HG03558 (cell line): ENCODE data around the gene LMO1.

Experiments
- ATAC-seq: cut with Tn5 transposase; IDR thresholded peaks from one replicate; pipeline ENCODE4 v1.9.1; 2021; ENCODE audit warnings: moderate number of reproducible peaks; ENCODE audit not compliant: unreplicated experiment; ENCODE audit errors: extremely low read depth

LMO1 gene

DNA sequence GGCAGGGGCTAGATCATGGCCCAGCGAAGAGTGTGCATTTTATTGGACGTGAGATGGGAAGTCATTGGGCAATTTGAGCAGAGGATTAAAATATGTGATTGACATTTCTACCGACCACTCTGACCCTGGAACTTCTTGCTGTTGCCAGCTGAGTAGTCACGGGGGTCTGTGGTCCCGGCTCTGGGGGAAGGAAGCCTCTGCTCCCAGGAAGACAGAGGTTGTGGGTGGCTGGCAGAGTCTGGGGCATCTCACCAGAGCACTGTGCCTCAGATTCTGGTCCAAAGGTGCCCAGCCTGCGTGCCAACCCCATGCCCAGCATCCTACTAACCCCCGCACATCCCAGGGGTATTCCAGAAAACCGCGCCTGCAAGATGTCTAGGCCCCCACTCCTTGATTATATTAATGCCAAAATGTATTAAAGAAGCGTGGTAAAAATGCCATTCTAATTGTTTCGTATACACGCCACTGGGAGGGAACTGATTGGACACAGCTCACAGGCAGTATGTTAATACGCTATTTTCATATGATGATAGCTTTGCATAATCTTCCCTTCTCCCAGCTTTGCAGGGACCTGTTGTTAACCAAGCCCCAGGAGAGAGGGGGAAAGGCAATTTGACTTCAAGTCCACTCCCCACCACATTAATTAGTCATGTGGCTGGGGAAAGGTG is 25.3 kb upstream of the LMO1 start:
- no peak for ATAC-seq

DNA sequence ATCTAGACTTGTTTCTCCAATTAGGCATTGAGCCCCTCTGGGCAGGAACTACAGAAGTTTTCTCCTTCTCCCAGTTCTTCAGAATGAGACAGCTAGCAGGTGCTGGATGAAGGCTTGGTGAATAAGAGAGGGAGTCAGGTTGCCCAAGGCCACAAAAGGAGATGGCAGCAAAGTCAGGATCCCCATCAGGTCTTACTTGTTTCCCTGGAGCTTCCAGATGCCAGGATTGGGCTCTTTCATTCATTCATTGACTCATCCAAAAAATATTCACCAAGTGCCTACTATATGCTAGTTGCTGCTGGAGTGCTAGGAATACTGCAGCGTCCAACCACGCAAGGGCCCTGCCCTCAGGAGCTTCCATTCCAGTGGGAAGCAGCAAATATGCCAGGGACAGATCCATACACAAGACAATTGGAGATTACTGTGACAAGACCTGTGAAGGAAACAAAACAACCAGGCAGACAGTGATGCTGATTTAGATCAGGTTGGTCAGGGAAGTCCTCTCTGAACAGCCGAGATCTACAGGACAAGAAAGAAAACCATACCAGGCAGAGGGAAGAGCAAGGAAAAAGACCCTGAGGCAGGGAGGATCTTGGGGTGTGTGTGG is 24.6 kb upstream of the LMO1 start:
- ATAC-seq, result no peak

DNA sequence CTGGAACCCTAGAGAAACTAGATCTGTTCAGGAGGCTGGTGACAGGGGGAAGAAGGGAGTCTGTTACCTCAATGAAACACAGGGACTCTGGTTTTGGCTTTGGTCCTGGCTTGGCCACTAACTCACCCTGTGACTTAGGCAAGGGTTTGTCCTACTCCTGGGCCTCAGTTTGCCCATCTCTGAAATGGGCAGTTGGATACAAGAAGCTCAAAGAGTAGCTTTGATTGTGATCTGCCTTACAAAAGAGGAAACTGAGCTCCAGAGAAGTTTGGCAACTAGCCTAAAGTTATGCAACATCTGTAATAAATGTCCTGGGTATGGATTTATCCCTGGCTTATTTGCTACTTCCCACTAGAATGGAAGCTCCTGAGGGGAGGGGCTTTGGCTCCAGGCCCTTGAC is 24.0 kb upstream of the LMO1 start:
- no peak for ATAC-seq

GRCh38 chr11:8287297-8287696 is 23.6 kb upstream of the LMO1 start:
- no peak for ATAC-seq

DNA sequence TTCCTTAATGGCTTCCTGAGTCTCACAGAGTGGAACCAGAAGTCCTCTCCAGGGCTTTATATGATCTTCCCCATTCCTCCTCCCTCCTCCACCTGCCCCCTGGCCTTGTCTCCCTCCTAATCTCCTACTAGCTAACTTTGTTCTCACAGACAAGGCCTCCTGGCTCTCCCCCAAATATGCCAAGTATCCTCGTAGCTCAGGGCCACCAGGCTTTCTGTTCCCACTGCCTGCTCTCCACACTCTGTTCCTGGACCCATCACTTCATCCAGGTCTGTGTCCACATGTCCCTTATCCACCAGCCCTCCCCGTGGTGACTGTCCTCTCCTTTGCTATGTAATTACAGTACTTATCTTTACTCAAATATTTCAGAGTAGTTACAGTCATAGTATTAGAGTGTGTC is 23.2 kb upstream of the LMO1 start:
- no peak for ATAC-seq

DNA sequence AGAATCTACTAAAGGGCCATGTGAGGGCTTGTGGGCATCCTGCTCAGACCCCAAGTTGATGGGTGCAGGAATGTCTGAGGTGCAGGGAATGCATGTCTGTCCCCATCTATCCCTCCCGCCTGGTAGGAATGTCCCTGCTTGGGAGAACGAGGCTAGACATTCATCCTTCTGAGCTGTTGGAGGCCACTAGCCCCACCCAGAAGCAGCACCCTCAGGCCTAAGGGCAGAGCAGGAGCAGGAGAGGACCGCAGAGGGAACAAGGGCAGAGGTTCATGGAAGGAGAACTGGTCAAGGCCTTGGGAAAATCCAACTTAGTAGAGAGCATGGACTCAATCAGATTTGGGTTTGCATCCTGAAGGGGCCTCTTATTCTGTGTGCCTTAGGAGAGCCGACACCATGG is 22.1 kb upstream of the LMO1 start:
- ATAC-seq, result no peak

- no peak for ATAC-seq
Measured at GRCh38 chr11:8285228-8285627, 21.6 kb upstream of the LMO1 start.

DNA sequence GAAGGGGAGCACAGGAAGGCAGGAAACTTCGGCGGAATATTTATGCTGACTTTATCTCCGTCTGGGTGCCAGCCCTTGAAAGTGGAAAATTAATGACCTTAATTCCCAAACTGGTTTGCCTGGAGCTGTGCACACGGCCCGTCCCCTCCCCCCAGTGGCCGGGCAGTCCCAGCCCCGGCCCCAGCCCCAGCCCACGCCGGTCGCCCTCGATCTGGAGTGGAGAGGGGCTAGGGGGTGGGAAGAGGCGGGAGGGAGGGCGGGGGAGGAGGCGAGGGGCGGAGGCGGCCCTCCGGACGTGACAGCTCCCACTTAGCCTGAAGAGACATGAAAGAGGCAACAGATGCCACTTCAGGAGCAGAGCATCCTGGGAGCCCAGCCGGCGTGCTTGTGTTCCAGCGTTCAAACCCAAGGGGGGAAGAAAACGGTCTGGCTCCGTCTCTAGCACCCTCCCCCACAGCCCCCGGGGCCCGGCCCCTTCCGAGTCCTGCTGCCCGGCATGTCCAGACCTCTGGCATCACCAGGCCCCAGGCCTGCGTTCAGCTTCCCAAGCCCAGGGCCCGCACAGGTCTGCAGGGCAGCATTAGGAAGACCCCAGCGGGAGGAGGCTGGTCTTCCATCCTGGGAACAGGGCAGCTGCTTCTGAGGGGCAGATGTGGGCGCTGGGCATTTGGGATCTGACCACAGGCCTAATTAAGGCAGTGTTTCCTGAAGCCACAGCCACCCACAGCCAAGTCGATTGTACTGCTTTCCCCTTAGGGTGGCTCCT is 20.0 kb upstream of the LMO1 start:
- ATAC-seq, result no peak

GRCh38 chr11:8283100-8283464 is 19.4 kb upstream of the LMO1 start:
- ATAC-seq, result no peak

DNA sequence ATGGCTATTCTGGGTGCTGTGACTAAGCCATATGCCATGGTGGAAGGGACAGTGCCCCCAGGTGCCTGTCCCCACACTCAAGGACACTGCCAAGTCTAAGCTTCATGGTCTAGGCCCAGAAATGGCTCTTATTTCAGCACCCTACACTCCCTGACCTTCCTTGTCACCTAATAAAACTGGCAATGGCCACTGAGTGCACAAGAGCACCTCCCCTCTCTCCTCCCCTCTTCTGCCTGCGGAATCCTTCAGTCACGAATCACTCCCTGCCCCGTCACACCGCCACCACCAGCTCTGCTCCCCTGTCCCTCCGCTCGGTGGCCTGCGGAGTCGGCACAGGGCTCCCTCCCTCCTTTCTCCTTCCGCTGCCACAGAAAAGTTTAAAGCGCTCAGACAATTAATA is 19.0 kb upstream of the LMO1 start:
- no peak for ATAC-seq

- ATAC-seq, result no peak
Measured at GRCh38 chr11:8281266-8281665, 17.6 kb upstream of the LMO1 start.

GRCh38 chr11:8277691-8278090 is 14.0 kb upstream of the LMO1 start:
- ATAC-seq, result no peak

DNA sequence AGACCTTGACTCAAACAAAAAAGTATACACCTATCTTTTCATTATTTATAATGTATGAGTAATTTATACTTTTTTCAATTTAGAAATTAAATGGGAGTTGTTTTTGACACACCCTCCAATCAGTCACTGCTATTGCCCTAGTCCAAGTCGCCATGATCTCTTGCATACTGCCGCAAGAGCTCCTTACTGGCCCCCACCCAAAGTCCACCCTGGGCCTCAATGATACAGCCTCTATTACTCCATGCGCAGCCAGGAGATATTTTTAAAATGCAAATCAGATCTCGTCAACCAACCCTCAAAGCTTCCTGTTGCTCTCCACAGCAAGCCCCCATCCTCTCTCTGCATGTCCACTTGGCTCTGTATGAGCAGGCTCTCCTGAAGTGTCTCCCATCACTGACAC is 12.8 kb upstream of the LMO1 start:
- no peak for ATAC-seq

GRCh38 chr11:8273287-8273686 is 9.6 kb upstream of the LMO1 start:
- ATAC-seq, result no peak

GRCh38 chr11:8271106-8271886 is 7.6 kb upstream of the LMO1 start:
- ATAC-seq, result no peak

DNA sequence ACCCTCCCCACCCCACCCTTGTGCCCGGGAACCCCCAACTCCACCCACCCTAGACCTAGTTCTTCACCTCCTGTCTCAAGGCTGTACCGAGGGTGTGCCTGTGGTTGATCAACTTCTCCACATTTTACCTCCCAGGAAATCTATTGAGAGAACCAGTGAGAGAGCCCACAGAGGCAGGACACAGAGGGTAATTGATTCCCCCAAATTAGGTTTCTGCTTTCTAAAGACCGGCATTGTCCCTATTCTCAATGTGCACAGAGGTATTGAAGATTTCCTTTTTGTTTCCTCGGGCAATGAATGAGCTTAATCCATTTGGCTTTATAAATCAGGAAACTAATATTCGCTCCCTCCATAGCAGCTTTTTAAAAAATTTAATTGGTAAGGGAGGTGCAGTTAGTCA is 6.0 kb upstream of the LMO1 start:
- no peak for ATAC-seq

DNA sequence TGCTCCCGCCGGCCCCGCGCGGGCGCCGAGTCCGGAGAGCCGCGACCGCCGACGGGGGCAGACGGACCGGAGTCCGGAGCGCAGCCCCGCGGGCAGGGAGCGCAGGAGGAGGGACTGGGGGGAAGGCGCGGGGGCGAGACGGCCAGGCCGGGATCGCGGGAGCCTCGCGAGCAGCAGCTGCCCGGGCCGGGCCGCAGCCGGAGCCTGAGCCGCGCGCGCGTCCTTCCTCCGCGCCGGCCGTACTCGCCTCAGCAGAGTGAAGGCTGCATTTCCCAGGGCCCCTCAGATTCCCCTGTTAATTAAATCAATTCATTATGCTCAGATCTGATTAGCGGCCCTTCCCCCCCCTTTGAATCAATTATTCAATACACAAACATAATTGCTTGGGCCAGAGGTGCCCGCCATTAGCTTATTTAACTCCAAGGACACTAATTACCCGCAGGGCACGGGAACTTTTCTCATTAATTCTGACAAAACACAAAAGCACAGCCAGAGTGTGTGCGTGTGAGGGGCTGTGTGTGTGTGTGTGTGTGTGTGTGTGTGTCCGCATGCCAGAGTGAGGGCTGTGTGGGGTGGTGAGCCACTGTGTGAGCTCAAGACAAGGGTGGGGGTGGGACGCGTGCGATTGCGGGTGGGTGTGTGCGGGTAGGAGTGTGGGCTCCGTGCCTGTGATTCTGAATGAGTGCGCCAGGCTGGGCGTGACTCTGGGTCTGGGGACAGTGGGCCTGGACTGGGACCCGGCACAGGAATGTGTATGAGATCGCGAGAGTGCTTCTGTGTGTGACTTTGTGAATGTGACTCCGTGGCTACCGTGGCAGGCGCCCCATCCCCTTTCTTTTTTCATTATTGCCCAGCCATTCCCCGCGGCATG is 5.1 kb upstream of the LMO1 start:
- ATAC-seq, result no peak

GRCh38 chr11:8267831-8268529 is 4.3 kb upstream of the LMO1 start:
- no peak for ATAC-seq

DNA sequence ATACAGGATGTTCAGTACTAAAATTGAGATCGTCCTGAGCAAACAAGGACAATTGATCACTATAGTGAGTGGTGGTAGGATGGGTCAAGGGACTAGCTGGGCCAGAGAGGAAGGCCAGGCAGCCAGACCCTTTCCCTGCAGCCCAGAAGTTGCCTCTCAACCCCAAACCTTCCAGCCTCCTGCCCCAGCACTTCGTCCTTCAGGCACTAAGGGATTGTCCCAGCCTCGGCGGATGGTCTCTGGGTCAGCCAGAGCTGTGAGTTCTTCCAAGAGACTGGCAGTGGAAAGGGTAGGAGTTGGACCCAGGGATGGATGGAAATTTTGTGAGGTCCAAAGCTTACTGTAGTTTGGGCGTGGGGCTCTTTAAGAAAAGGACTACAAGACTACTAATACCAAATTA is 3.6 kb upstream of the LMO1 start:
- ATAC-seq, result no peak
